Measurements from ENCODE around the gene BCAN. TPM values are rescaled to one million over a fixed set of nuclear protein-coding genes. Genes with fewer than 3 reads are reported as not detected.

Gene BCAN
- total RNA-seq, 1 experiment from 2014 or later, result 3.6 TPM

GRCh38 chr1:156616463-156616862, 25.5 kb upstream of the BCAN start (continued):
- TF ChIP-seq, protein P1, sequence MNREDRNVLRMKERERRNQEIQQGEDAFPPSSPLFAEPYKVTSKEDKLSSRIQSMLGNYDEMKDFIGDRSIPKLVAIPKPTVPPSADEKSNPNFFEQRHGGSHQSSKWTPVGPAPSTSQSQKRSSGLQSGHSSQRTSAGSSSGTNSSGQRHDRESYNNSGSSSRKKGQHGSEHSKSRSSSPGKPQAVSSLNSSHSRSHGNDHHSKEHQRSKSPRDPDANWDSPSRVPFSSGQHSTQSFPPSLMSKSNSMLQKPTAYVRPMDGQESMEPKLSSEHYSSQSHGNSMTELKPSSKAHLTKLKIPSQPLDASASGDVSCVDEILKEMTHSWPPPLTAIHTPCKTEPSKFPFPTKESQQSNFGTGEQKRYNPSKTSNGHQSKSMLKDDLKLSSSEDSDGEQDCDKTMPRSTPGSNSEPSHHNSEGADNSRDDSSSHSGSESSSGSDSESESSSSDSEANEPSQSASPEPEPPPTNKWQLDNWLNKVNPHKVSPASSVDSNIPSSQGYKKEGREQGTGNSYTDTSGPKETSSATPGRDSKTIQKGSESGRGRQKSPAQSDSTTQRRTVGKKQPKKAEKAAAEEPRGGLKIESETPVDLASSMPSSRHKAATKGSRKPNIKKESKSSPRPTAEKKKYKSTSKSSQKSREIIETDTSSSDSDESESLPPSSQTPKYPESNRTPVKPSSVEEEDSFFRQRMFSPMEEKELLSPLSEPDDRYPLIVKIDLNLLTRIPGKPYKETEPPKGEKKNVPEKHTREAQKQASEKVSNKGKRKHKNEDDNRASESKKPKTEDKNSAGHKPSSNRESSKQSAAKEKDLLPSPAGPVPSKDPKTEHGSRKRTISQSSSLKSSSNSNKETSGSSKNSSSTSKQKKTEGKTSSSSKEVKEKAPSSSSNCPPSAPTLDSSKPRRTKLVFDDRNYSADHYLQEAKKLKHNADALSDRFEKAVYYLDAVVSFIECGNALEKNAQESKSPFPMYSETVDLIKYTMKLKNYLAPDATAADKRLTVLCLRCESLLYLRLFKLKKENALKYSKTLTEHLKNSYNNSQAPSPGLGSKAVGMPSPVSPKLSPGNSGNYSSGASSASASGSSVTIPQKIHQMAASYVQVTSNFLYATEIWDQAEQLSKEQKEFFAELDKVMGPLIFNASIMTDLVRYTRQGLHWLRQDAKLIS (CRISPR knock-in tag; IDR thresholded peaks at IDR 0.05; ENCODE audit: borderline replicate concordance), result no peak

- Mint-ChIP-seq H3K36me3 (no peaks in the 10 kb centered on the region), H3K27ac (no peak within 1 kb of the TSS), H3K4me1 (peaks cover 7% of the 10 kb centered on the region), H3K27me3 (ENCODE audit: low read depth) (peaks cover 58% of the 10 kb centered on the region), H3K4me3 (no peak within 1 kb of the TSS), H3K9me3 (no peaks in the 10 kb centered on the region)
- peak; percentile 79 for DNase-seq (ENCODE audit: low spot score)
- CTCF ChIA-PET, result interaction anchor here (0.5 to 13.2 kb wide), 57 partner anchors 8 to 319 kb away, joined by 3 to 365 read pairs (median 4); partner anchors contain the start of genes BCAN, CRABP2, LRRC71 and MEF2D
- POLR2A ChIA-PET, result interaction anchor here (0.8 to 1.1 kb wide), 2 partner anchors 57 to 121 kb away, joined by 3 read pairs; no protein-coding TSS in a partner anchor
- TF ChIP-seq SOX15 (CRISPR knock-in tag; IDR thresholded peaks at IDR 0.05) (no peak), CBFB (CRISPR knock-in tag; IDR thresholded peaks at IDR 0.05; ENCODE audit: low read depth) (no peak), TEAD4 (CRISPR knock-in tag; IDR thresholded peaks at IDR 0.05) (no peak), NFE2L1 (CRISPR knock-in tag; IDR thresholded peaks at IDR 0.05) (no peak), ZNF512 (CRISPR knock-in tag; IDR thresholded peaks at IDR 0.05; ENCODE audit: borderline replicate concordance) (no peak), ZNF121 (CRISPR knock-in tag; IDR thresholded peaks at IDR 0.05) (no peak), RORB (CRISPR knock-in tag; IDR thresholded peaks at IDR 0.05) (no peak), ELF4 (CRISPR knock-in tag; IDR thresholded peaks at IDR 0.05; ENCODE audit: low read depth) (no peak), OVOL2 (CRISPR knock-in tag; IDR thresholded peaks at IDR 0.05; ENCODE audit: borderline replicate concordance) (no peak), TEAD1 (CRISPR knock-in tag; IDR thresholded peaks at IDR 0.05) (no peak), NR1H2 (CRISPR knock-in tag; IDR thresholded peaks at IDR 0.05) (no peak)
- TF ChIP-seq, protein P2, sequence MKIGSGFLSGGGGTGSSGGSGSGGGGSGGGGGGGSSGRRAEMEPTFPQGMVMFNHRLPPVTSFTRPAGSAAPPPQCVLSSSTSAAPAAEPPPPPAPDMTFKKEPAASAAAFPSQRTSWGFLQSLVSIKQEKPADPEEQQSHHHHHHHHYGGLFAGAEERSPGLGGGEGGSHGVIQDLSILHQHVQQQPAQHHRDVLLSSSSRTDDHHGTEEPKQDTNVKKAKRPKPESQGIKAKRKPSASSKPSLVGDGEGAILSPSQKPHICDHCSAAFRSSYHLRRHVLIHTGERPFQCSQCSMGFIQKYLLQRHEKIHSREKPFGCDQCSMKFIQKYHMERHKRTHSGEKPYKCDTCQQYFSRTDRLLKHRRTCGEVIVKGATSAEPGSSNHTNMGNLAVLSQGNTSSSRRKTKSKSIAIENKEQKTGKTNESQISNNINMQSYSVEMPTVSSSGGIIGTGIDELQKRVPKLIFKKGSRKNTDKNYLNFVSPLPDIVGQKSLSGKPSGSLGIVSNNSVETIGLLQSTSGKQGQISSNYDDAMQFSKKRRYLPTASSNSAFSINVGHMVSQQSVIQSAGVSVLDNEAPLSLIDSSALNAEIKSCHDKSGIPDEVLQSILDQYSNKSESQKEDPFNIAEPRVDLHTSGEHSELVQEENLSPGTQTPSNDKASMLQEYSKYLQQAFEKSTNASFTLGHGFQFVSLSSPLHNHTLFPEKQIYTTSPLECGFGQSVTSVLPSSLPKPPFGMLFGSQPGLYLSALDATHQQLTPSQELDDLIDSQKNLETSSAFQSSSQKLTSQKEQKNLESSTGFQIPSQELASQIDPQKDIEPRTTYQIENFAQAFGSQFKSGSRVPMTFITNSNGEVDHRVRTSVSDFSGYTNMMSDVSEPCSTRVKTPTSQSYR (CRISPR knock-in tag; IDR thresholded peaks at IDR 0.05), result no peak
- ATAC-seq, result peak; percentile 86
Observed at GRCh38 chr1:156618853-156619581, 22.9 kb upstream of the BCAN start, which contains the start of gene HAPLN2. Gene HAPLN2, plus strand, starts transcription at chr1:156619415. Its CDS starts 4,076 bp downstream, at chr1:156623491.

DNA sequence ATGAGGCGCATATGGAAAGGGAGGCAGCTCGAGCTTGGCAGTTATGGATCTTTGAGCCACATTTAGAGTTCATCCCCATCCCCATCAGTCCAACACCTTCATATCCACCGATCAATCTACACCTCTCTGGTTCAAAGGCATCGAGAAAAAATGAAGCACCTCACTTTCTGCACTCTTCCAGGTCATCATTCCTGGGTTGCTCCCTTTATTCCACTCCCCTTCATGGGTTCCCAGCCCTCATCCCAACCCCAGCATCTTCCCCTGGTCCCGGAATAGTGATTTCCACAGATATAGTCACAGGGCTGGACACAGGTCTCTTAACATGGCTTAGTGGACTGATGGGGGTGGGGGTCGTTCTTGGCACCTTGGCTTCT, 22.3 kb upstream of the BCAN start:
- Mint-ChIP-seq H3K9me3 (no peaks in the 10 kb centered on the region), H3K4me1 (peaks cover 7% of the 10 kb centered on the region), H3K36me3 (no peaks in the 10 kb centered on the region), H3K4me3 (no peak overlapping the region), H3K27me3 (ENCODE audit: low read depth) (peaks cover 59% of the 10 kb centered on the region), H3K27ac (no peak overlapping the region)
- DNase-seq (ENCODE audit: low spot score), result no peak
- POLR2A ChIA-PET, result interaction anchor here (0.8 to 1.1 kb wide), 3 partner anchors 11 to 121 kb away, joined by 3 to 4 read pairs (median 3); no protein-coding TSS in a partner anchor
- CTCF ChIA-PET, result interaction anchor here (0.5 to 13.2 kb wide), 52 partner anchors 8 to 308 kb away, joined by 3 to 365 read pairs (median 4); partner anchors contain the start of genes BCAN, CRABP2, LRRC71 and MEF2D
- ATAC-seq, result no peak
- no peak for TF ChIP-seq ZNF416 (CRISPR knock-in tag; IDR thresholded peaks at IDR 0.05)
- TF ChIP-seq ZNF423 (CRISPR knock-in tag; IDR thresholded peaks at IDR 0.05), result no peak
- TF ChIP-seq, protein P3, sequence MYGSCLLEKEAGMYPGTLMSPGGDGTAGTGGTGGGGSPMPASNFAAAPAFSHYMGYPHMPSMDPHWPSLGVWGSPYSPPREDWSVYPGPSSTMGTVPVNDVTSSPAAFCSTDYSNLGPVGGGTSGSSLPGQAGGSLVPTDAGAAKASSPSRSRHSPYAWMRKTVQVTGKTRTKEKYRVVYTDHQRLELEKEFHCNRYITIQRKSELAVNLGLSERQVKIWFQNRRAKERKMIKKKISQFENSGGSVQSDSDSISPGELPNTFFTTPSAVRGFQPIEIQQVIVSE (CRISPR knock-in tag; IDR thresholded peaks at IDR 0.05; ENCODE audit: borderline replicate concordance), result no peak
- TF ChIP-seq, protein P1 (CRISPR knock-in tag; IDR thresholded peaks at IDR 0.05; ENCODE audit: borderline replicate concordance), result no peak
- no peak for TF ChIP-seq USF1 (CRISPR knock-in tag; IDR thresholded peaks at IDR 0.05)
- no peak for TF ChIP-seq EMX1 (CRISPR knock-in tag; IDR thresholded peaks at IDR 0.05)
- TF ChIP-seq SP1 (CRISPR knock-in tag; conservative IDR thresholded peaks at IDR 0.05), result no peak
